ENCODE measurements around the gene HYAL1. TPM values are rescaled to one million over a fixed set of nuclear protein-coding genes. Genes with fewer than 3 reads are reported as not detected.

HYAL1 gene
- total and polyA plus RNA-seq, 4 donors: 1.6 to 51.2 (median 26.2) TPM

DNA sequence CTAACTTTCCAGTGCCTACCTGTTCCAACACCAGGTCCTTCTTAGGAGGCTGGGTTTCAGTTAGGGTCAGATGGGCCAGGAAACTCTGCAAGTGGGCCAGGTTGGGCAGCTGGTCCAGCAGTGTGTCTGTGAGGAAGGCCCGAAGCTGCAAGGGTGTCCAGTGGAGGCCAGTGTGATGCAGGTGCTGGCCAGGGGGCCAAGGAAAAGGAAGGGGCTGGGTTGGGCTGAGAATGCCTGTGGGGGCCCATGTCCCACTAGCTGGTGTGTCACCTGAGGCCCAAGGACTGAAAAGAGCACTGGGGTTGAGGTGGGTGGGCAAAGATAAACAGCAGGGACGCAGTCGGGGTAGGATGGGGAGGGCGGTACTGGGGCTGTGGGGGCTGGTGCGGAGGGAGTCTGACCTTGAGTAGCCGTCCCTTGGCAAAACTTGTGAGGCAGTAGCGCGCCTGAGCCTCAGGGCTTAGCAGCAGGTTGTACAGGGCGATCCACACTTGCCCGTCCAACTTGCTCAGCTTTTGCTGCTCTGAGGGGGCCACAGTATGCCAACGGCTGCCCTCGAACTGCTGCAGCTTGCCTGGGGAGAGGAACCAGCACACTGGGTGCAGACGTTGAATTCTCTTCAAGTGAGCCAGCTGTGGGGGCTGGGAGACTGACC, 38.7 kb upstream of the HYAL1 start:
- no peak overlapping the region for H3K4me3 ChIP-seq
- WGBS, 2 donors: 85 to 90% methylated on average over 13 of the region's 13 CpGs
- peaks cover 0 to 53% (median 14%) of the 10 kb centered on the region in 5 donors for H3K4me1 ChIP-seq (ENCODE audit: control insufficient read depth in 5 of 5, insufficient read depth in 5 of 5, low read length in 5 of 5)
- TF ChIP-seq, protein P1, sequence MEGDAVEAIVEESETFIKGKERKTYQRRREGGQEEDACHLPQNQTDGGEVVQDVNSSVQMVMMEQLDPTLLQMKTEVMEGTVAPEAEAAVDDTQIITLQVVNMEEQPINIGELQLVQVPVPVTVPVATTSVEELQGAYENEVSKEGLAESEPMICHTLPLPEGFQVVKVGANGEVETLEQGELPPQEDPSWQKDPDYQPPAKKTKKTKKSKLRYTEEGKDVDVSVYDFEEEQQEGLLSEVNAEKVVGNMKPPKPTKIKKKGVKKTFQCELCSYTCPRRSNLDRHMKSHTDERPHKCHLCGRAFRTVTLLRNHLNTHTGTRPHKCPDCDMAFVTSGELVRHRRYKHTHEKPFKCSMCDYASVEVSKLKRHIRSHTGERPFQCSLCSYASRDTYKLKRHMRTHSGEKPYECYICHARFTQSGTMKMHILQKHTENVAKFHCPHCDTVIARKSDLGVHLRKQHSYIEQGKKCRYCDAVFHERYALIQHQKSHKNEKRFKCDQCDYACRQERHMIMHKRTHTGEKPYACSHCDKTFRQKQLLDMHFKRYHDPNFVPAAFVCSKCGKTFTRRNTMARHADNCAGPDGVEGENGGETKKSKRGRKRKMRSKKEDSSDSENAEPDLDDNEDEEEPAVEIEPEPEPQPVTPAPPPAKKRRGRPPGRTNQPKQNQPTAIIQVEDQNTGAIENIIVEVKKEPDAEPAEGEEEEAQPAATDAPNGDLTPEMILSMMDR (IDR thresholded peaks at IDR 0.05; ENCODE audit: control extremely low read depth, extremely low read depth): no peak
- H3K27ac ChIP-seq (ENCODE audit: low read depth in 1 of 2, low read length in 1 of 2): no peak overlapping the region
- DNase-seq: no peak
- peaks cover 0 to 5% (median 0%) of the 10 kb centered on the region in 3 donors for H3K27me3 ChIP-seq (ENCODE audit: control insufficient read depth in 3 of 3, insufficient read depth in 3 of 3, low read length in 2 of 3)
- H3K36me3 ChIP-seq (ENCODE audit: control insufficient read depth in 4 of 4, insufficient read depth in 4 of 4, low read length in 4 of 4): no peaks in the 10 kb centered on the region
- no peak for ATAC-seq (ENCODE audit: insufficient read depth, low FRiP score)
- H3K9me3 ChIP-seq (ENCODE audit: control insufficient read depth in 4 of 4, insufficient read depth in 3 of 4, low read length in 3 of 4): no peaks in the 10 kb centered on the region
- no peak overlapping the region for H3K9ac ChIP-seq (ENCODE audit: insufficient read depth in 1 of 2, low read length in 2 of 2)

DNA sequence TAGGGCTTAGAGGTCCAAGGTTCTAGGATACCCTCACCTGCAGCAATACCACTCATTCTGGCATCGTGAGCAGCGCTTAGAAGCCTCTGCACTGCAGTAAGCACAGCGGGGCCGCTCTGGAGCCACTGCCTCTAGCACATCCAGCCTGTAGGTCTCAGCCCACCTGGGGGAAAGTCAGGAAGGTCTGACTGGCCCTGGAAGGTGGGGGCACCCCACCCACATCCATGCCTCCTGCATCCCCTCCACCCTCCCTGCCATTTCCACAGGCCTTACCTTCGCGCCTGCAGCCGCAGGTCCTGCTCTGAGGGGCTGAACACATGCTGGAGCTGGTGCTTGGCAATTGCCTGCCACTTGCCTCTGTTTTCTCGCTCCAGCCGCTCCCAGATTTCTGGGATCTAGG, 38.2 kb upstream of the HYAL1 start:
- TF ChIP-seq, protein P1 (IDR thresholded peaks at IDR 0.05; ENCODE audit: control extremely low read depth, extremely low read depth): no peak
- Histone ChIP-seq H3K4me3 (peak overlapping the region; percentile 40), H3K9ac (ENCODE audit: insufficient read depth in 1 of 2, low read length in 2 of 2) (peak overlapping the region in 1 of 2 donors; percentile 82), H3K27me3 (ENCODE audit: control insufficient read depth in 3 of 3, insufficient read depth in 3 of 3, low read length in 2 of 3) (peaks cover 0 to 5% (median 0%) of the 10 kb centered on the region in 3 donors), H3K4me1 (ENCODE audit: control insufficient read depth in 5 of 5, insufficient read depth in 5 of 5, low read length in 5 of 5) (peaks cover 0 to 55% (median 14%) of the 10 kb centered on the region in 5 donors), H3K9me3 (ENCODE audit: control insufficient read depth in 4 of 4, insufficient read depth in 3 of 4, low read length in 3 of 4) (no peaks in the 10 kb centered on the region), H3K27ac (ENCODE audit: low read depth in 1 of 2, low read length in 1 of 2) (peak overlapping the region in 1 of 2 donors; percentile 92), H3K36me3 (ENCODE audit: control insufficient read depth in 4 of 4, insufficient read depth in 4 of 4, low read length in 4 of 4) (no peaks in the 10 kb centered on the region)
- no peak for DNase-seq
- 80 to 89% methylated on average over 8 to 9 of the region's 9 CpGs for WGBS, 2 donors
- no peak for ATAC-seq (ENCODE audit: insufficient read depth, low FRiP score)

GRCh38 chr3:50340448-50341329, 37.3 kb upstream of the HYAL1 start, which contains the start of gene RASSF1:
Gene RASSF1, minus strand, starts transcription at chr3:50340836. Its CDS starts 31 bp downstream, at chr3:50340805.
- H3K4me3 ChIP-seq: peak within 1 kb of the TSS; percentile 40
- peak; percentile 17 for ATAC-seq (ENCODE audit: insufficient read depth, low FRiP score)
- 2 to 3% methylated on average over 57 to 84 of the region's 85 CpGs for WGBS, 2 donors
- H3K27me3 ChIP-seq (ENCODE audit: control insufficient read depth in 3 of 3, insufficient read depth in 3 of 3, low read length in 2 of 3): peaks cover 0 to 5% (median 0%) of the 10 kb centered on the region in 3 donors
- peak within 1 kb of the TSS; percentile 77 to 92 for H3K27ac ChIP-seq (ENCODE audit: low read depth in 1 of 2, low read length in 1 of 2)
- H3K9me3 ChIP-seq (ENCODE audit: control insufficient read depth in 4 of 4, insufficient read depth in 3 of 4, low read length in 3 of 4): no peaks in the 10 kb centered on the region
- TF ChIP-seq, protein P1 (IDR thresholded peaks at IDR 0.05; ENCODE audit: control extremely low read depth, extremely low read depth): no peak
- peak; percentile 67 to 84 (median 70) for DNase-seq
- H3K9ac ChIP-seq (ENCODE audit: insufficient read depth in 1 of 2, low read length in 2 of 2): peak within 1 kb of the TSS; percentile 25 to 82
- peaks cover 3 to 60% (median 17%) of the 10 kb centered on the region in 5 donors for H3K4me1 ChIP-seq (ENCODE audit: control insufficient read depth in 5 of 5, insufficient read depth in 5 of 5, low read length in 5 of 5)
- H3K36me3 ChIP-seq (ENCODE audit: control insufficient read depth in 4 of 4, insufficient read depth in 4 of 4, low read length in 4 of 4): no peaks in the 10 kb centered on the region
